Loucy (cell line): ENCODE measurements around the gene SLCO4A1.

Experiments used
- H2AFZ ChIP-seq: fragments of 200-600 bp; sonication (generic); 2 replicates; pipeline ENCODE4 v1.6.0; 2016; ENCODE audit warnings: antibody characterized with exemption, mild to moderate bottlenecking, low read length, moderate library complexity
- H3F3A ChIP-seq: fragments of 200-600 bp; 2 replicates; pipeline ENCODE4 v1.6.0; 2016; ENCODE audit warnings: antibody characterized with exemption, low read depth, mild to moderate bottlenecking
- H3K27me3 ChIP-seq: fragments of 200-600 bp; sonication (generic); 2 replicates; pipeline ENCODE4 v1.6.1; 2014; ENCODE audit warnings: low read length, mild to moderate bottlenecking; ENCODE audit not compliant: insufficient read depth, poor library complexity, severe bottlenecking
- H3K36me3 ChIP-seq: fragments of 200-600 bp; sonication (generic); 2 replicates; pipeline ENCODE4 v1.6.1; 2016; ENCODE audit warnings: low read length; ENCODE audit not compliant: insufficient read depth
- H3K4me1 ChIP-seq: fragments of 200-600 bp; sonication (generic); 2 replicates; pipeline ENCODE4 v1.5.1; 2014; ENCODE audit warnings: low read length, mild to moderate bottlenecking; ENCODE audit not compliant: insufficient read depth, poor library complexity, severe bottlenecking
- H3K4me2 ChIP-seq: fragments of 200-600 bp; sonication (generic); 2 replicates; pipeline ENCODE4 v1.6.0; 2014; ENCODE audit warnings: antibody characterized with exemption, low read length, low read depth, mild to moderate bottlenecking; ENCODE audit not compliant: poor library complexity, severe bottlenecking
- H3K4me3 ChIP-seq: fragments of 200-600 bp; sonication (generic); 2 replicates; pipeline ENCODE4 v1.5.1; 2014; ENCODE audit warnings: low read length, mild to moderate bottlenecking, mixed read lengths; ENCODE audit not compliant: poor library complexity, severe bottlenecking
- H3K79me2 ChIP-seq: fragments of 200-600 bp; sonication (generic); 2 replicates; pipeline ENCODE4 v1.6.1; 2014; ENCODE audit warnings: low read length; ENCODE audit not compliant: insufficient read depth
- H3K9ac ChIP-seq: fragments of 200-600 bp; sonication (generic); 2 replicates; pipeline ENCODE4 v1.6.0; 2014; ENCODE audit warnings: mild to moderate bottlenecking, low read depth, low read length, moderate library complexity; ENCODE audit not compliant: poor library complexity, severe bottlenecking
- H3K9me2 ChIP-seq: fragments of 200-600 bp; sonication (generic); replicated peaks from 2 replicates; pipeline ENCODE4 v1.6.1; 2016; ENCODE audit warnings: low read depth, low read length, mixed read lengths
- H3K9me3 ChIP-seq: fragments of 200-600 bp; sonication (generic); 2 replicates; pipeline ENCODE4 v1.6.1; 2014; ENCODE audit warnings: mild to moderate bottlenecking, antibody characterized with exemption, low read length, low read depth; ENCODE audit not compliant: insufficient read depth
- H4K20me1 ChIP-seq: fragments of 200-600 bp; sonication (generic); 2 replicates; pipeline ENCODE4 v1.6.0; 2014; ENCODE audit warnings: antibody characterized with exemption, low read length, mild to moderate bottlenecking; ENCODE audit not compliant: insufficient read depth, poor library complexity, severe bottlenecking
- CTCF ChIP-seq: fragments of 200-600 bp; sonication (generic); conservative IDR thresholded peaks from 2 replicates; pipeline ENCODE4 v1.5.1; 2014; ENCODE audit warnings: mild to moderate bottlenecking, antibody characterized with exemption, low read length
- EZH2phosphoT487 ChIP-seq: fragments of 200-600 bp; IDR thresholded peaks from 2 replicates; pipeline ENCODE4 v1.6.1; 2018; ENCODE audit warnings: antibody characterized with exemption, mild to moderate bottlenecking, moderate library complexity, borderline replicate concordance

Gene SLCO4A1

GRCh38 chr20:62599216-62600110 lies 42.8 kb upstream of the SLCO4A1 start:
- no peak overlapping the region for H3K4me2 ChIP-seq

GRCh38 chr20:62601172-62601571 lies 41.1 kb upstream of the SLCO4A1 start:
- H3K4me1 ChIP-seq: peaks cover 60% of the 10 kb centered on the region

More at GRCh38 chr20:62599216-62600110, 42.8 kb upstream of the SLCO4A1 start:
- Histone ChIP-seq H3K9ac (no peak overlapping the region), H4K20me1 (peaks cover 4% of the 10 kb centered on the region), H3K4me3 (no peak overlapping the region), H3K4me1 (peaks cover 43% of the 10 kb centered on the region), H3K9me3 (no peaks in the 10 kb centered on the region), H2AFZ (no peak overlapping the region), H3K27me3 (no peaks in the 10 kb centered on the region), H3K79me2 (peaks cover 35% of the 10 kb centered on the region), H3F3A (peaks cover 5% of the 10 kb centered on the region; the same call in 1 of the 2 replicates), H3K36me3 (no peaks in the 10 kb centered on the region), H3K9me2 (no peaks in the 10 kb centered on the region)
- no peak for TF ChIP-seq CTCF

GRCh38 chr20:62601714-62602113 lies 40.6 kb upstream of the SLCO4A1 start:
- Histone ChIP-seq H3F3A (peaks cover 5% of the 10 kb centered on the region; the same call in 1 of the 2 replicates), H3K9me3 (no peaks in the 10 kb centered on the region), H3K9me2 (no peaks in the 10 kb centered on the region), H3K27me3 (no peaks in the 10 kb centered on the region), H3K79me2 (peaks cover 52% of the 10 kb centered on the region), H3K4me1 (peaks cover 66% of the 10 kb centered on the region), H3K36me3 (no peaks in the 10 kb centered on the region), H3K9ac (peak overlapping the region; percentile 94), H3K4me2 (peak overlapping the region; percentile 87), H2AFZ (no peak overlapping the region), H4K20me1 (peaks cover 4% of the 10 kb centered on the region), H3K4me3 (peak overlapping the region; percentile 75)
- TF ChIP-seq CTCF (no peak), EZH2phosphoT487 (no peak)

More at GRCh38 chr20:62601172-62601571, 41.1 kb upstream of the SLCO4A1 start:
- peaks cover 5% of the 10 kb centered on the region; the same call in 1 of the 2 replicates for H3F3A ChIP-seq
- H3K79me2 ChIP-seq: peaks cover 52% of the 10 kb centered on the region
- TF ChIP-seq CTCF (no peak), EZH2phosphoT487 (no peak)
- H2AFZ ChIP-seq: no peak overlapping the region
- no peaks in the 10 kb centered on the region for H3K36me3 ChIP-seq
- H3K9me2 ChIP-seq: no peaks in the 10 kb centered on the region
- no peaks in the 10 kb centered on the region for H3K27me3 ChIP-seq
- peak overlapping the region; percentile 75 for H3K4me3 ChIP-seq
- H3K9me3 ChIP-seq: no peaks in the 10 kb centered on the region
- peak overlapping the region; percentile 94 for H3K9ac ChIP-seq
- peak overlapping the region; percentile 87 for H3K4me2 ChIP-seq
- H4K20me1 ChIP-seq: peaks cover 4% of the 10 kb centered on the region
